GM19438 (cell line): ENCODE measurements around the gene RNF214.
"Not testable (repeated sequence)": the region's sequence is repeated elsewhere in the genome, so short reads cannot be mapped to it uniquely, and the experiment has no call there.

Experiments used
- ATAC-seq: cut with Tn5 transposase; IDR thresholded peaks from one replicate; pipeline ENCODE4 v1.9.1; 2021; ENCODE audit warnings: low read depth; ENCODE audit not compliant: unreplicated experiment

Gene RNF214

DNA sequence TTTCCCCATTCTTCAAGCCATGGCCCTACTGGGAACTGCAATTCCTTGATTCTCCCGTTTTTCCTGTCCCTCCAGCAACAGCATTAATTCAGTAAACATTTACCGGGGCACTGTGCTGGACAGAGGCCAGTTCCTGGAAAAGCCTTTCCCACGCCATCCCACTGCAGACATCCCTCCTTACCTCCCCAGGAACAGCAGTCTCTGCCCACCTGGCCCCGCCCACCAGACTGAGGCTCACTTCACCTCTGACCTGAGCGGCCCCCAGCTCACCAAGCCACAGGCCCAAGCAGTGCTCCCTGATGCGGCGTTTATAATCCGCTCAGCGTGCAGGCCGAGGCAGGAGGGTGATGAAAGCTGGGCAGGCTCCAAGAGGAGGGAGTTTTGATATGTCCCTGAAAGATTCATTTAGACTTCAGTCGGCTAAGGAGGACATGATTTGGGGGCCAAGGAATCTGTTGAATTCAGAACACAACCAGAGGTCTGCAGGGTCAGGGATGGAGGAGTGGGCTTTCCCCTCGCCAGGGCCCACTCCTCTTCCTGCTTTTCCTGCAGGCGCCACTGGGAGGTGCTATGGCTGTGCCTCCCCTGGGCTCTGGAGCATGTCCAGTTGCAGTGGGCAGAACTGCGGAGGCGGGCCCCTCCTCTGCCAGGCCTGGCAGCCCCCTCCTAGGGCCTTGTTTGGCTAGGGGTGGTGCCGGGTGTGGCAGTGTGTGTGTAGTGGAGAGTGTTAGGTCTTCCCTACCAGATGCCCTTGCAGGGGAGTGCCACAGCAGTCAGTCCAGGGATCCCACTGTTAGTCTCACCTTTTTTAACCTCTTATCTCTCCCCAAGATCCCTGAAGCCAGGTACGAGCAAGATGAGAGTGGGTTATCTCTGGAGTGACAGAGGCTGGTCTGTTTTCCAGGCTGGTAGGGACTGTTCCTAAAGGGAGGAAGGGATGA, 34.7 kb upstream of the RNF214 start:
- ATAC-seq = no peak

GRCh38 chr11:117198613-117199012, 33.9 kb upstream of the RNF214 start:
- no peak for ATAC-seq

GRCh38 chr11:117199053-117199915, 33.2 kb upstream of the RNF214 start, which contains the start of gene TAGLN:
TAGLN (plus strand) TSS chr11:117199370; CDS start chr11:117203014, 3,644 bp downstream.
- no peak for ATAC-seq

DNA sequence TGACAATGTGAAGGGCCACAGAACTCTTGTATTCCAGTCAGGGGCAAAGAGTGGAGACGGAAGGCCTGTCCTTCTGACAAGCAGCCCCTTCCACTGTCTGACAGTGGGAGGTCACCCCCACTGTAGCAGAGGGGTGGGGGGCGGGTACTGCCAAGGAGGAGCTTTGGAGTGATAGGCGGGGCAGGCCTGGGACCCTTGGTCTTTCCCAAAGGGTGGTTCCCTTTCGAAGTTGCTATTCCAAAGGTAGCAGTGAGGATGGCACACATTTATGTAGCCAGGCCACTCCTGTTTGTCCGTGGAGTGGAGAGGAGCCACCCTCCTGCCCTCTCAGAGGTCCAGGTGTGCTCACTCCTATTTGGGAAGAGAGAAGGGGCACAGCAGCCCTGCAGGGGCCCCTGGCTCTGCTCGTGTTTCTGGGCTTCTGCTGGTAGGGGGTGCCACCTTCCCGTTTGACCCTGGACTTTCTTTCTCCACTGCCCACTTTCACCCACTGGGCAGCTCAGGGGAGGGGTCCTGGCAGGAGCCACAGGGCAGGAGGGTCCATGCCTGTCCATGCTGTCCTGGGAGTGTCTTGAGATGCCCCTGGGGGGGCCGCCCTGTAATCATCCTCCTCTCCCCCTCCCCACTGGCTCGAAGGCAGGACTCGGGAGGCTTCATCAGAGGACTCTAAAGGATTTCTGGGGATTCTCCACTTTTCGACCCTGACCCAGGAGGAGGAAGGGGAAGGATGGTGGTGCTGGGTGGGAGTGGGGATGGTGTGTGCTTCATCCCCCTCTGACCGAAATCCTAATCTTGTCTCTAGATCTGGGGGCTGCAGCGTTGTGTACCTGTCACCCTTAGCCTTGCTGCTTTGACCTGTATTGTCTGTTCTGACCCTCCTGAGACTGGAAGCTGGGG, 32.3 kb upstream of the RNF214 start:
- no peak for ATAC-seq

DNA sequence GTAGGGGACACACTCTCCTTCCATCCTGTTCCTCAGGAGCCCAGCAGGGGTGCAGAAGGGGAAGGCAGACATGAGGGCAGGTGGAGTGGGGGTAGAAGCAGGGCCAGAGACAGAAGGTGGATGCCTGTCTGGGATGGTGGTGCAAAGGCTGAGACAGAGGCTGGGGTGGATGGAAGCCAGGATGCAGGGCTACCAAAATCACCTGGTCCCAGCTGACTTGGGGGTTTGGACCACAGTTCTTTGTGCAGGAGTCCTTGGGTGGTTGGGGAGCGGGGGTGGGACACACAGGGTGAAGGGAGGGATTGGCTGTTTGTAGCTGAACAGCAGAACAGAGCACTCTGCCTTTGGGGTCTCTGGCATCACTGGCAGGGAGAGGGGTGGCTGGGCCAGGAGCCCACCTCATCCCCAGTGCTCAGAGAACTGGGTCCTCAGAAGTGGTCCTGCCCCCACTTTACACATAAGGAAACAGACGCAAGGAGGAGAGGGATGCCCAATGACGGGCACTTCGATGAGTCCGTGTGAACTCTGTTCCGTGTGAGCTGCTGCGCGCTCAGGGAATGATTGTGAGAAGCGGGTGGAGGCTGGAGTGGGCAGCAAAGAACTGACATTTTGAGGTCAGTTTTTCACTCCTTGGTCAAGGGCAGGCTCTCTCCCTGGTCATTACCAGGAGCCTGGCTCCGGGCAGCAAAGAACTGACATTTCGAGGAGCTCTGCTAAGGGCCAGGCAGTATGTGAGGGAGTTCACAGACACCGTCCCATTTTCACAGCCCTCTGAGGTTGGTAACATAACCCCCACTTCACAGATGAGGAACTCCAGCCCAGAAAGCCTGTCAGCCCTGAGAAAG, 31.4 kb upstream of the RNF214 start:
- ATAC-seq = no peak

DNA sequence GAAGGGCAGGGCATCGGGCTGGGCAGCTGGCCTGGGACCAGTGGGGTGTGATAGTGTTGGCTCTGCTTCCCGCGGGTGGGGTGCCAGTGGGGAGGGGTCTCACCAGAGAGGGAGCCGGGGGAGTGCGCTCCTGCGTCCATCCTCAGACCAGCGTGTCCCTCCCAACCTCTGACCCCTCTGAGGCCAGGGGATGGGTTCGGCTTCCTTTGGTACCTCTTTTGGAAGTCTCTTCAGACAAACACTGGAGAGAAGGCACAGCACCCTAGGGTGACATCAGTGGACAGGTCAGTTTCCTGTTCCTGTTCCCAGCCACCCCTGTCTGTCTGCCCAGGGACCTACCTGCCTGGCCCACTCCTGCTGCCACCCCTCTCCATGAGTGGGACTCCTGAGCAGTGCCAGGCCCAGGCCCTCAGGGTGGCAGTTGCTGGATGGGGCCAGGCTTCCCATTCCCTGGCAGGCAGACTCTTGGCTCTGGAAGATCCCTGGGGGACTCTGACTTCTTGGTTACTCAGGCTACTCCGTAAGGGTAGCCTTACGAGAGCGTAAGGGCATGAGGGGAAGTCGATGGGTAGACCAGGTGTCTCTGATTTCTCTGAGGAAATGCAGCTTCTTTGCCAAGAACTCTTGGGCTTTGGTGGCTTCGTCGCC, 30.7 kb upstream of the RNF214 start:
- ATAC-seq = no peak

- ATAC-seq = no peak
Measured at GRCh38 chr11:117202386-117203068, 29.9 kb upstream of the RNF214 start.

GRCh38 chr11:117203069-117203407, 29.4 kb upstream of the RNF214 start:
- ATAC-seq = no peak

GRCh38 chr11:117204283-117205080, 28.0 kb upstream of the RNF214 start:
- no peak for ATAC-seq

DNA sequence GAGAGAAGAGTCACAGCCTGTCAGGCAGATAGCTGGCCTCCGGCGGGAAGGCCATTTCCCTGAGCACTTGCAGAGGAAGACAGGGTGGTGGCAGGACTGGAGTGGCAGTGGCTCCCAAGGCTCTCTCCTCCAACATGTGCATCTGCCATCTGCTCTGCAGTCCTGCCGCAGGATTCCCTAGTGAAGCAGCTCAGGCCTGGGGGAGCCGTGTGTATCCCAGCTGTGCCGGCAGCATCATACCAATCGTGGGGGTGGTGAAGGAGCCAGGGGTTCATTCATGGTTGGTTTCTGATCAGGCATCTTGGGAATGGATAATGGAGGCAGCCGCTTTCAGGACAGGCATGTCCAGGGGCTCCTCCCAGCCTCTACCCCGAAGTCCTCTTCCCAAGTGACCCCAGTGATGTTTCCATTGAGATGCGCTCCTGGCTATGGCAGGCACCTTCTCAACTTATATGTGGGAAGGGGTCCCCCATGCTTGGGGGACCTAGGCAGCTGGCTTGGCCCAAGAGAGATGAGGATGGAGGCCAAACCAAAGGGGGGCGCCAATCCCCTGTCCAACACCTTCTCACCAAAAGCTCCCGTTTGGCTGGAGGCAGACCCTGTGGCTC, 27.2 kb upstream of the RNF214 start:
- ATAC-seq = no peak

DNA sequence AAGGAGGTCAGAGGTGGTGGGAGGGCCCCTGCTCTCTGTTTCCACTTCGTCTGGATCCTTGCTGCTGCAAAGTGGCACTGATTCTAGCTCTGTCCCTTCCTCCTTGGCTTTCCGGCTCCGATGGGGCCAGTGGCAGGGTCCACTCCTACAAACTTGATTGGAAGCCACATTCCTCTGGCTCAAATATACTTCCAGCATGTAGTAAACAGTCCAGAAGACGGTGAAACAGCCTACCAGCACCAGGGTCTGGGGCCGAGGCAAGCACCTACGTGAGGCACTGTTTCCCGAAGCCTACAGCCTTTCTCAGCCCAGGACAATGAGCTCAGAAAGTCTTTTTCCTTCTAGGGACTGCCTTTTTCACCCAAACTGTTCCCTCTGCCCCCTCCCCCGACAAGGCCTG, 26.4 kb upstream of the RNF214 start:
- not testable (repeated sequence) for ATAC-seq

- ATAC-seq = not testable (repeated sequence)
Measured at GRCh38 chr11:117206859-117207258, 25.6 kb upstream of the RNF214 start.

- ATAC-seq = not testable (repeated sequence)
Measured at GRCh38 chr11:117207481-117207880, 25.0 kb upstream of the RNF214 start.

GRCh38 chr11:117208710-117209109, 23.8 kb upstream of the RNF214 start:
- not testable (repeated sequence) for ATAC-seq

DNA sequence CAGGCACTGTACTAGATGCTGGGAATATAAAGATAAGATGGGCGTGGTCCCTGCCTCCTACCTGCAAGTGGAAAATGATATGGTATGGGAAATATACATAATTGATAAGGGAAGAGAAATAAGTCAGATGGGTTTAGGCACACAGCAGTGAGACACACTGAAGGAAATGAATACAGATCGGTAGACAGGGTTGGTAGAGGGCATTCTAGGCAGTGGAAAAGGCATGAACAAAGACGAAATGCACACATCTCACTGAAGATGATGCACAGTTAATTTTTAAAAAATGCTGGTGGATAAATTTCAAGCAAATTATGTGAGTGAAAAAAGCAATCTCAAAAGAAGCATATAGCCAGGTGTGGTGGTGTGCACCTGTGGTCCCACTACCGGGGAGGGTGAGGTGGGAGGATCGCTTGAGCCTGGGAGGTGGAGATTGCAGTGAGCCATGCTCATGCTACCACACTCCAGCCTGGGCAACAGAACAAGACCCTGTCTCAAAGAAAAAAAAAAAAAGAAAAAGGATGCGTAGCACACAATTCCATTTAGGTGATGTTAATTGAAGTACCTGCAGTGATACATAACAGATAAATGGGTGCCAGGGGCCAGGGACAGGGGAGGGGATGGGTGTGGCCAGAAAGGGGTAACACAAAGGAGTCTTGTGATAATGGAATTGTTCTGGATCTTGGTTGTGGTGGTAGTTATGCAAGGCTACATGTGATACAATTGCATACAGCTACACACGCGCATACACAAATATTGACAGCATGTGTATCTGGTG, 22.9 kb upstream of the RNF214 start:
- ATAC-seq = not testable (repeated sequence)

DNA sequence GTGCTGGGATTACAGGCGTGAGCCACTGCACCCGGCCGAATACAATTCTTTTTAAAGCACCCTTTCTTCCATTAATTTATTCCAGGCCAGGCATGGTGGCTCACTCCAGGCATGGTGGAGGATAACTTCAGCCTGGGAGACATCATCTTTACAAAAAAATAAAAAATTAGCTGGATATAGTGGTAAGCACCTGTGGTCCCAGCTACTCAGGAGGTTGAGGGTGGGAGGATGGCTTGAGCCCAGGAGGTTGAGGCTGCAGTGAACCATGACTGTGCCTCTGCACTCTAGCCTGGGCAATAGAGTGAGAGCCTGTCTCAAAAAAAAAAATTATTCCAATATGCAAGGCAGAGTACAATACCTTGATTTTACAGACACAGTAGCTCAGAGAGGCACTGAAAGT, 21.9 kb upstream of the RNF214 start:
- no peak for ATAC-seq
